ENCODE measurements around the gene TGM4. TPM values are rescaled to one million over a fixed set of nuclear protein-coding genes. Genes with fewer than 3 reads are reported as not detected.

The TGM4 gene
- total and polyA plus RNA-seq, 10 of the 15 experiments (the other 5 are each of a cell fraction or from before 2014, with no cell fraction given): not detected

GRCh38 chr3:44950275-44950734 is 75.9 kb downstream of the TGM4 start (continued):
- TF ChIP-seq REST (IDR thresholded peaks at IDR 0.05; ENCODE audit: low read depth, low read length) (no peak), NKRF (conservative IDR thresholded peaks at IDR 0.05) (no peak), TAF1 (IDR thresholded peaks at IDR 0.05; ENCODE audit: borderline replicate concordance, low read depth, low read length) (no peak), IRF5 (IDR thresholded peaks at IDR 0.05; ENCODE audit: borderline replicate concordance) (no peak), ZZZ3 (IDR thresholded peaks at IDR 0.05; ENCODE audit: control insufficient read depth, insufficient read length, low read depth) (no peak), SKIL (IDR thresholded peaks at IDR 0.05; ENCODE audit: low read depth, poor library complexity, severe bottlenecking) (no peak), SPI1 (IDR thresholded peaks at IDR 0.05; ENCODE audit: borderline replicate concordance, insufficient read depth, low read depth, low read length) (no peak), ETV6 (conservative IDR thresholded peaks at IDR 0.05 in 1 of 2, IDR thresholded peaks at IDR 0.05 in 1 of 2; ENCODE audit: borderline replicate concordance in 1 of 2, low read depth in 1 of 2) (no peak), BHLHE40 (IDR thresholded peaks at IDR 0.05; ENCODE audit: borderline replicate concordance in 1 of 2, low read depth in 2 of 2, low read length in 1 of 2) (no peak), PAX5 (IDR thresholded peaks at IDR 0.05; ENCODE audit: borderline replicate concordance, low read depth, low read length) (no peak), MTA3 (IDR thresholded peaks at IDR 0.05; ENCODE audit: borderline replicate concordance, low read length) (no peak), CTCF (IDR thresholded peaks at IDR 0.05 in 2 of 3, conservative IDR thresholded peaks at IDR 0.05 in 1 of 3; ENCODE audit: control insufficient read depth in 2 of 3, extremely low read depth in 1 of 3, insufficient read depth in 1 of 3, low read depth in 3 of 3, low read length in 3 of 3) (no peak)

All from GM12878 (cell line).